BJ (cell line): ENCODE results near the gene CTNNA1. TPM values are rescaled to one million over a fixed set of nuclear protein-coding genes. Genes with fewer than 3 reads are reported as not detected.

ENCODE experiments used
- CTCF ChIA-PET: fragments of 350-600 bp; formaldehyde crosslinking; extraction: SDS; loops from one replicate; lab custom pipeline; 2021; ENCODE audit warnings: antibody characterized with exemption, inconsistent platforms; lab: Yijun Ruan, JAX
- POLR2A ChIA-PET: fragments of 300-600 bp; sonication (Branson Sonifier 250); formaldehyde crosslinking; extraction: SDS; loops from one replicate; lab custom pipeline; 2021; ENCODE audit warnings: antibody characterized with exemption; lab: Charles Lee
- DNase-seq: peaks from one replicate; pipeline ENCODE4 v3.0.0-alpha.2; 2011; ENCODE audit warnings: low read depth
- H3K27me3 ChIP-seq: 2 replicates; pipeline ENCODE4 v1.6.0; 2011; ENCODE audit warnings: low read length; ENCODE audit not compliant: control insufficient read depth, insufficient read depth
- H3K36me3 ChIP-seq: 2 replicates; pipeline ENCODE4 v1.5.1; 2011; ENCODE audit warnings: low read length; ENCODE audit not compliant: control insufficient read depth, insufficient read depth
- H3K4me3 ChIP-seq: 2 replicates; pipeline ENCODE4 v1.5.1; 2011; ENCODE audit warnings: low read depth, mild to moderate bottlenecking, control low read depth, low read length
- CTCF ChIP-seq: IDR thresholded peaks from 2 replicates; pipeline ENCODE4 v1.5.1; 2011; ENCODE audit warnings: low read depth, mild to moderate bottlenecking, control low read depth, inconsistent platforms, low read length, moderate library complexity; ENCODE audit not compliant: insufficient read depth
- polyA plus RNA-seq: library from polyadenylated mRNA; depleted of rRNA; stranded (reverse); fragments of >200 nt; gene quantifications from 2 replicates; pipeline ENCODE4 v1.2.3, GENCODE V29; 2011

The CTNNA1 gene
- polyA plus RNA-seq, 1 experiment, result 169 TPM

- no peak for DNase-seq
- Histone ChIP-seq H3K4me3 (no peak overlapping the region), H3K27me3 (no peaks in the 10 kb centered on the region), H3K36me3 (no peaks in the 10 kb centered on the region)
- ChIA-PET CTCF (no interaction called here), POLR2A (no interaction called here)
- TF ChIP-seq CTCF, result no peak
Observed at GRCh38 chr5:138979684-138980280, 226.6 kb downstream of the CTNNA1 start.

GRCh38 chr5:138980441-138980840 lies 227.2 kb downstream of the CTNNA1 start:
- TF ChIP-seq CTCF, result no peak
- POLR2A ChIA-PET, result interaction anchor here (1.0 kb wide), 1 partner anchor 8 kb away, joined by 3 read pairs; no protein-coding TSS in a partner anchor
- no peak for DNase-seq
- no peaks in the 10 kb centered on the region for H3K36me3 ChIP-seq
- H3K27me3 ChIP-seq, result no peaks in the 10 kb centered on the region
- CTCF ChIA-PET, result no interaction called here
- no peak overlapping the region for H3K4me3 ChIP-seq

- no peak for DNase-seq
- ChIA-PET POLR2A (interaction anchor here (1.0 kb wide), 1 partner anchor 9 kb away, joined by 3 read pairs; no protein-coding TSS in a partner anchor), CTCF (interaction anchor here (0.6 to 1.3 kb wide), 2 partner anchors 9 to 278 kb away, joined by 3 to 5 read pairs; no protein-coding TSS in a partner anchor)
- Histone ChIP-seq H3K27me3 (no peaks in the 10 kb centered on the region), H3K4me3 (no peak overlapping the region), H3K36me3 (no peaks in the 10 kb centered on the region)
- TF ChIP-seq CTCF, result no peak
Observed at GRCh38 chr5:138981131-138981530, 227.9 kb downstream of the CTNNA1 start.

GRCh38 chr5:138981586-138981985 lies 228.4 kb downstream of the CTNNA1 start:
- no peak for DNase-seq
- ChIA-PET CTCF (interaction anchor here (0.6 to 1.3 kb wide), 2 partner anchors 9 to 279 kb away, joined by 3 to 5 read pairs; no protein-coding TSS in a partner anchor), POLR2A (interaction anchor here (1.0 kb wide), 1 partner anchor 9 kb away, joined by 3 read pairs; no protein-coding TSS in a partner anchor)

More at GRCh38 chr5:138981586-138981985, 228.4 kb downstream of the CTNNA1 start:
- Histone ChIP-seq H3K27me3 (no peaks in the 10 kb centered on the region), H3K36me3 (no peaks in the 10 kb centered on the region), H3K4me3 (no peak overlapping the region)
- TF ChIP-seq CTCF, result no peak
